ENCODE results near the gene SIGLEC9. TPM values are rescaled to one million over a fixed set of nuclear protein-coding genes. Genes with fewer than 3 reads are reported as not detected.

Gene SIGLEC9
- total RNA-seq, 1 experiment from 2014 or later = not detected

GRCh38 chr19:51089786-51090185 is 34.9 kb upstream of the SIGLEC9 start:
- RAD21 ChIA-PET (ENCODE audit: low non-redundant PET in 1 of 2, low total read pairs in 2 of 2, uncharacterized antibody in 2 of 2, unreplicated experiment in 2 of 2) = no interaction called here
- Histone ChIP-seq H3K9me3 (ENCODE audit: control insufficient read depth in 1 of 2, insufficient read depth in 1 of 2, low read depth in 1 of 2, low read length in 2 of 2) (no peaks in the 10 kb centered on the region), H2AFZ (ENCODE audit: low read depth, low read length, poor library complexity, severe bottlenecking) (no peak overlapping the region), H3K27me3 (ENCODE audit: insufficient read depth, low read length) (no peaks in the 10 kb centered on the region), H3K4me1 (ENCODE audit: control insufficient read depth in 1 of 2, insufficient read depth in 2 of 2, low read length in 2 of 2) (peaks cover 2 to 6% of the 10 kb centered on the region in 2 experiments; a peak in 2 of 4 replicates), H3K4me3 (replicated peaks in 1 of 2; ENCODE audit: low read depth in 1 of 2, low read length in 2 of 2) (no peak overlapping the region), H3K9ac (ENCODE audit: low read length) (no peak overlapping the region), H3K36me3 (ENCODE audit: control insufficient read depth in 1 of 2, insufficient read depth in 2 of 2, low read length in 2 of 2) (no peaks in the 10 kb centered on the region), H4K20me1 (ENCODE audit: insufficient read depth) (no peaks in the 10 kb centered on the region), H3K79me2 (ENCODE audit: insufficient read depth, low read length) (no peaks in the 10 kb centered on the region), H3K27ac (ENCODE audit: low read depth, low read length) (no peak overlapping the region), H3K9me2 (ENCODE audit: insufficient read depth) (no peaks in the 10 kb centered on the region), H3K4me2 (ENCODE audit: low read length) (no peak overlapping the region)
- CTCF ChIA-PET = interaction anchor here (1.3 kb wide), 1 partner anchor 69 kb away, joined by 5 read pairs; no protein-coding TSS in a partner anchor
- DNase-seq (ENCODE audit: low read depth, low spot score) (no peak), ATAC-seq (no peak)
- POLR2A ChIA-PET = no interaction called here
- BruUV-seq (replicated peaks) = no TSS peak
- TF ChIP-seq CTCF (IDR thresholded peaks at IDR 0.05 in 2 of 3, conservative IDR thresholded peaks at IDR 0.05 in 1 of 3; ENCODE audit: borderline replicate concordance in 1 of 3, insufficient read depth in 1 of 3, low read depth in 2 of 3, low read length in 2 of 3) (no peak), RAD21 (IDR thresholded peaks at IDR 0.05; ENCODE audit: low read depth) (no peak), YY1 (IDR thresholded peaks at IDR 0.05; ENCODE audit: extremely low read depth, insufficient replicate concordance, low read depth, low read length) (no peak), CEBPB (IDR thresholded peaks at IDR 0.05; ENCODE audit: low read depth) (no peak), EZH2phosphoT487 (IDR thresholded peaks at IDR 0.05; ENCODE audit: borderline replicate concordance) (no peak), CBX3 (IDR thresholded peaks at IDR 0.05; ENCODE audit: low read depth) (no peak), ELF1 (IDR thresholded peaks at IDR 0.05; ENCODE audit: borderline replicate concordance, low read depth) (no peak), FOSL1 (IDR thresholded peaks at IDR 0.05; ENCODE audit: low read depth) (no peak)
- intact Hi-C loops (cut with micrococcal nuclease) = loop anchor here (5.0 to 10.0 kb wide), 2 partner anchors 297 to 725 kb away; partner anchors contain the start of genes ACP4 and NAPSA

DNA sequence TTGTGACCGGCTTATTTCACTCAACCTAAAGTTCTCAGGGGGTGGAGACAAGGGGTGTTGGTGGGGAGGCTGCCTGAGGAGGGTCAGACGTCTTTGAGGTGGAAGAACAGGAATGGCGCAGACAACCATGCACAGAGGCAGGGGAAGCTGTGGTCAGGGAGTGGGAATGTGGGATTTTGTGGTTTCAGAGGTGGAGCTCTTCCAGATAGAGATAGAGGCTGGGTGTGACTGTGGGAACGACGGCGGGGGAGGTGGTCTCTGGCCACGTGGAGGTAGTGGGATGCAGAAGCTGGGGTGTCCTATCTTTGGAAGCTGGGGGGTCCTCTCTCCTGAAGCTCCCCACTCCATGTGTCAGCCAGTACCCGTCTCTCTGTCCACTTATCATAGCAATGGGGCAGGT is 34.2 kb upstream of the SIGLEC9 start:
- H3K4me1 ChIP-seq (ENCODE audit: control insufficient read depth in 1 of 2, insufficient read depth in 2 of 2, low read length in 2 of 2) = peaks cover 2 to 6% of the 10 kb centered on the region in 2 experiments; a peak in 2 of 4 replicates
- BruUV-seq (replicated peaks) = no TSS peak
- no peak overlapping the region for H3K4me3 ChIP-seq (replicated peaks in 1 of 2; ENCODE audit: low read depth in 1 of 2, low read length in 2 of 2)
- no peak for ATAC-seq
- no peak overlapping the region for H3K9ac ChIP-seq (ENCODE audit: low read length)
- H3K79me2 ChIP-seq (ENCODE audit: insufficient read depth, low read length) = no peaks in the 10 kb centered on the region
- H3K9me2 ChIP-seq (ENCODE audit: insufficient read depth) = no peaks in the 10 kb centered on the region
- H4K20me1 ChIP-seq (ENCODE audit: insufficient read depth) = no peaks in the 10 kb centered on the region
- H3K27ac ChIP-seq (ENCODE audit: low read depth, low read length) = no peak overlapping the region
- intact Hi-C loops (cut with micrococcal nuclease) = loop anchor here (5.0 to 10.0 kb wide), 2 partner anchors 298 to 726 kb away; partner anchors contain the start of genes ACP4 and NAPSA
- ChIA-PET POLR2A (no interaction called here), RAD21 (ENCODE audit: low non-redundant PET in 1 of 2, low total read pairs in 2 of 2, uncharacterized antibody in 2 of 2, unreplicated experiment in 2 of 2) (no interaction called here), CTCF (interaction anchor here (1.3 kb wide), 1 partner anchor 69 kb away, joined by 5 read pairs; no protein-coding TSS in a partner anchor)
- no peak overlapping the region for H3K4me2 ChIP-seq (ENCODE audit: low read length)
- no peaks in the 10 kb centered on the region for H3K9me3 ChIP-seq (ENCODE audit: control insufficient read depth in 1 of 2, insufficient read depth in 1 of 2, low read depth in 1 of 2, low read length in 2 of 2)
- no peaks in the 10 kb centered on the region for H3K36me3 ChIP-seq (ENCODE audit: control insufficient read depth in 1 of 2, insufficient read depth in 2 of 2, low read length in 2 of 2)
- DNase-seq (ENCODE audit: low read depth, low spot score) = no peak
- H3K27me3 ChIP-seq (ENCODE audit: insufficient read depth, low read length) = no peaks in the 10 kb centered on the region
- no peak overlapping the region for H2AFZ ChIP-seq (ENCODE audit: low read depth, low read length, poor library complexity, severe bottlenecking)
- no peak for TF ChIP-seq ELF1 (IDR thresholded peaks at IDR 0.05; ENCODE audit: borderline replicate concordance, low read depth)
- TF ChIP-seq SRF (IDR thresholded peaks at IDR 0.05; ENCODE audit: low read depth) = no peak
- TF ChIP-seq ATF3 (IDR thresholded peaks at IDR 0.05) = no peak
- TF ChIP-seq, protein P1, sequence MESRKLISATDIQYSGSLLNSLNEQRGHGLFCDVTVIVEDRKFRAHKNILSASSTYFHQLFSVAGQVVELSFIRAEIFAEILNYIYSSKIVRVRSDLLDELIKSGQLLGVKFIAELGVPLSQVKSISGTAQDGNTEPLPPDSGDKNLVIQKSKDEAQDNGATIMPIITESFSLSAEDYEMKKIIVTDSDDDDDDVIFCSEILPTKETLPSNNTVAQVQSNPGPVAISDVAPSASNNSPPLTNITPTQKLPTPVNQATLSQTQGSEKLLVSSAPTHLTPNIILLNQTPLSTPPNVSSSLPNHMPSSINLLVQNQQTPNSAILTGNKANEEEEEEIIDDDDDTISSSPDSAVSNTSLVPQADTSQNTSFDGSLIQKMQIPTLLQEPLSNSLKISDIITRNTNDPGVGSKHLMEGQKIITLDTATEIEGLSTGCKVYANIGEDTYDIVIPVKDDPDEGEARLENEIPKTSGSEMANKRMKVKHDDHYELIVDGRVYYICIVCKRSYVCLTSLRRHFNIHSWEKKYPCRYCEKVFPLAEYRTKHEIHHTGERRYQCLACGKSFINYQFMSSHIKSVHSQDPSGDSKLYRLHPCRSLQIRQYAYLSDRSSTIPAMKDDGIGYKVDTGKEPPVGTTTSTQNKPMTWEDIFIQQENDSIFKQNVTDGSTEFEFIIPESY (IDR thresholded peaks at IDR 0.05; ENCODE audit: extremely low read depth, insufficient replicate concordance, low read length) = no peak
- no peak for TF ChIP-seq SP1 (IDR thresholded peaks at IDR 0.05; ENCODE audit: low read depth)
- no peak for TF ChIP-seq FOSL1 (IDR thresholded peaks at IDR 0.05; ENCODE audit: low read depth)
- TF ChIP-seq JUND (IDR thresholded peaks at IDR 0.05) = no peak
- TF ChIP-seq EZH2phosphoT487 (IDR thresholded peaks at IDR 0.05; ENCODE audit: borderline replicate concordance) = no peak
- TF ChIP-seq CTCF (IDR thresholded peaks at IDR 0.05 in 2 of 3, conservative IDR thresholded peaks at IDR 0.05 in 1 of 3; ENCODE audit: borderline replicate concordance in 1 of 3, insufficient read depth in 1 of 3, low read depth in 2 of 3, low read length in 2 of 3) = no peak

Data from HCT116 (cell line).